Mononuclear cell (primary cell): ENCODE measurements around the gene RBM44. TPM values are rescaled to one million over a fixed set of nuclear protein-coding genes. Genes with fewer than 3 reads are reported as not detected.
"Not testable (repeated sequence)": the region's sequence is repeated elsewhere in the genome, so short reads cannot be mapped to it uniquely, and the experiment has no call there.

Source experiments
- H3K27me3 ChIP-seq: 2 replicates; pipeline ENCODE4 v1.6.0; 2011; ENCODE audit warnings: low read length, control low read depth; ENCODE audit not compliant: insufficient read depth
- H3K4me1 ChIP-seq: 2 replicates; pipeline ENCODE4 v1.5.1; 2011; ENCODE audit warnings: mild to moderate bottlenecking, low read length, control low read depth; ENCODE audit not compliant: insufficient read depth
- H3K4me3 ChIP-seq: 2 replicates; pipeline ENCODE4 v1.5.1; 2011; ENCODE audit warnings: mild to moderate bottlenecking, low read length, moderate library complexity
- H3K9me3 ChIP-seq: 2 replicates; pipeline ENCODE4 v1.5.1; 2011; ENCODE audit warnings: low read depth, mild to moderate bottlenecking, control low read depth, low read length
- total RNA-seq: library from RNA; depleted of rRNA; stranded (reverse); fragments of >200 nt; gene quantifications from one replicate; pipeline ENCODE4 v1.2.3, GENCODE V29; 2012

RBM44 gene
- total RNA-seq, 1 donor = 3.5 TPM

DNA sequence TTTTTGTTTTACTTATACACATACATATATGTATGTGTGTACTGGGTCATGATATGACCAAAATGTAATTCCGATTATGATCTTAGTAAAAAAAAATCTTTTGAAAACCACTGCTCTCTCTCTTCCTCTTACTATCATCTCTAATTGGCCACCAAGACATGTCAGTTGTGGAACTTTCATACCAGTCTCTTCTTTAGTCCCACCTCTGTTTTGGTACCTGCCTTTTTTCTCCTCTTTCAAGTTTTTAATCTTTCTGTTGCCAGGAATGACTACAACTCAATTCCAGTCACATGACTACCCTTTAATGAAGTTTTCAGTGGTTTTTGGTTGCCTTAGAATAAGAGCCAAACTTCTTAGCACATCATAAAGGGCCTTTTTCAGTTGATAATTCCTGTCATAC lies 17.1 kb downstream of the RBM44 start:
- H3K4me1 ChIP-seq = no peaks in the 10 kb centered on the region
- no peaks in the 10 kb centered on the region for H3K9me3 ChIP-seq
- no peak overlapping the region for H3K4me3 ChIP-seq
- H3K27me3 ChIP-seq = no peaks in the 10 kb centered on the region

DNA sequence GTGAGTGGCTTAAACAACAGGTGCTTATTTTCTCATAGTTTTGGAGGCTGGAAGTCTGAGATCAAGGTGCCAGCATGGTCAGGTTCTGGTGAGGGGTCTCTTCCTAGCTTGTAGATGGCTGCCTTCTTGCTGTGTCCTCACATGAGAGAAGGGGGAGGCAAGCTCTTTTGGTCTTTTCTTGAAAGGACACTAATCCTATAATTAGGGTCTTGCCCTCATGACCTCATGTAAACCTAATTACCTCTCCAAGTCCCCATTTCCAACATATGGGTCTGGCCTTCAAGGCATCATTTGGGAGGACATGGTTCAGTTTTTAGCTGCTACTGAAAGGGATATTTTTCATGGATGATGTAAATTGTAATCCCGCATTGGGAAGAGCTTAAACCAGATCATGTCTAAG lies 18.0 kb downstream of the RBM44 start:
- Histone ChIP-seq H3K27me3 (no peaks in the 10 kb centered on the region), H3K9me3 (no peaks in the 10 kb centered on the region), H3K4me1 (no peaks in the 10 kb centered on the region), H3K4me3 (no peak overlapping the region)

DNA sequence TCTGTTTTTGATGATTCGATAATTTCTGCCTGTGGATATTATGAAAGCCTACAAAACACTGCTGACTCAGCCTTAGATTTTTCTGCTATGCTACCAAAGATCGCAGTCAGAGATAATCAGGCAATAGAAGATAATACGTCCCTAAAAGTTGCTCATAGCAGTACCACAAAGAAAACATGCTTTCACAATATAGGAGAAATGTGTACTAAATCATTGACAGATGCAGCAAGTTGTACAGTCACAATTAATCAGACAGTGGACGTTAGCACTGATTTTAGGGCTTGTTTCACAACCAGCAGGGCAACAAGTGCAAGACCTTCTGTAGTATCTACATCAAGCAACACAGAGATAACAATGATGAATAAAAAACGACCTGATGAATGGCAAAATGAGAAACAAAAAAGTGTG lies 19.5 kb downstream of the RBM44 start:
- Histone ChIP-seq H3K4me3 (no peak overlapping the region), H3K4me1 (no peaks in the 10 kb centered on the region), H3K9me3 (no peaks in the 10 kb centered on the region), H3K27me3 (no peaks in the 10 kb centered on the region)

DNA sequence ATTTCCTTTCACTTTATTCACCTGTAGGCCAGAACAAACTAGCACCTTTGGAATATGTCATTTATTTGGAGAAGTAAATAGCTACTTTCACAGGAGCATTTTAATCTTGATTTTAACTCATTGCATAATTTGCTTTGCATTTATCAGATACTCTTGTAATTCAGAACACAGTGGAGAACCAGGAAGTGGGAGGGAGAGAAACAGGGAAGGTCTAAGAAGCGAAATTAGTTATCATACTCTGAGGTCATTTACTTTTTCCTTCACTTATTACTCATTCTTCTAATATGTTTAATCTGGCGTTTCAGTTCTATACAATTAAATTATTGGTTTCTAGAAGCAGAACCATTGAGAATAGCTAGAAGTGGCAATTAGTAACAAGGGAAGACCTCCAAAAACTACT lies 20.7 kb downstream of the RBM44 start:
- Histone ChIP-seq H3K9me3 (no peaks in the 10 kb centered on the region), H3K27me3 (no peaks in the 10 kb centered on the region), H3K4me3 (no peak overlapping the region), H3K4me1 (no peaks in the 10 kb centered on the region)

DNA sequence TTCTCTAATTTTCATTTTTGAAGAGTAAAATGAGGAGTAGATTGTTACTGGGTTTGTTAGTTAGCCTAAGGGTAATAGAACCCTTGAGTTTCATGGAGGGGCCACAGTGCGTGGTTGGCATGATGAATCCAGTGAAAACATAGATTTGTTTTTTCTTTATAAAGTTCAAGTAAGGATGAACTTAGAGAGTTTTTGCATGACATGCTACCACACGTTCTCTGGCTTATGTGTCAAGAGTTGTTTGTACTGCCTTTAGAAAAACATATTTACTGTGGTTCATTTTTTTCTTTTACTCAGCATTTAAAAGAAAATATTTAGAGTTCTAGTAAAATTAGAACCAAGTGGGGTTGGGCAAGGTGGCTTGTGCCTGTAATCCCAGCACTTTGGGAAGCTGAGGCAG lies 21.8 kb downstream of the RBM44 start:
- H3K4me1 ChIP-seq = no peaks in the 10 kb centered on the region
- H3K27me3 ChIP-seq = no peaks in the 10 kb centered on the region

DNA sequence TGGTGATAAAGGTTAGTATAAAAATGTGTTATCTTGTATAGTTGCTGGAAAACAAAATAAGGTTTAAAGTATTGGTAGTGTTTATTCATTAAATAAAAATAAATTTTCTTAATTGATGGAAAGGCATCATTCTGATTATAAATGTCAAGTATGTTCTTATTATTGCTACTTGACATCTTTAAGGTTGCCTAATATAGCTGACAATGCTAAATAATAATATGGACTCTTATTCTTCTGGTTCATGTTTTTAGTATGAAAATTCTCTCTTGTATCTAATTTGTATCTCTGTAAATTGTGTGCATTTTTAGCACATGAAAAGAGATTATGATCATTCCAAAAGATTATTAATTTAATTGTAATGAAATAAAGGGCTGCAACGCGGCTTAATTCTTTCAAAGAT lies 25.0 kb downstream of the RBM44 start:
- Histone ChIP-seq H3K9me3 (no peaks in the 10 kb centered on the region), H3K27me3 (no peaks in the 10 kb centered on the region), H3K4me1 (no peaks in the 10 kb centered on the region)

More for the DNA sequence above, 21.8 kb downstream of the RBM44 start:
- Histone ChIP-seq H3K4me3 (no peak overlapping the region), H3K9me3 (no peaks in the 10 kb centered on the region)

DNA sequence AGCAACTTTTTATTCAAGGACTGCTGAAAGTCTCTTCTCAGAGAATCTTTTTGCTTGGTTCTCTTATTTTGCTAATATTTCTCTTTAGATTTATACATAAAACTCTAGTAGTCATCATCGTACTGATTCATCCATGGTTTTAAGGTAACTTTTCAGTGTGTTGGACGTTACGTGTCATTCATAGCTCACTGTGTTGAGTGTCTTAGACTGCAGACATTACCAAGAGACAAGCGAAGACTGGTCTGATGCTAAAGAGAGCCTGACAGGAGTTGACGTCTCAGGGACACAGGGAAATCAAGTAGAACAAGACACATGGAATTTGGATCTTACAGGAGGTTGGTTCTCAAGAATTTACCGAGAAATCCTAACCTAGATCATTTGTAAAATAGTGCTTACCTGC lies 25.5 kb downstream of the RBM44 start:
- Histone ChIP-seq H3K4me1 (no peaks in the 10 kb centered on the region), H3K4me3 (no peak overlapping the region), H3K27me3 (no peaks in the 10 kb centered on the region), H3K9me3 (no peaks in the 10 kb centered on the region)

More for the DNA sequence above, 25.0 kb downstream of the RBM44 start:
- no peak overlapping the region for H3K4me3 ChIP-seq

DNA sequence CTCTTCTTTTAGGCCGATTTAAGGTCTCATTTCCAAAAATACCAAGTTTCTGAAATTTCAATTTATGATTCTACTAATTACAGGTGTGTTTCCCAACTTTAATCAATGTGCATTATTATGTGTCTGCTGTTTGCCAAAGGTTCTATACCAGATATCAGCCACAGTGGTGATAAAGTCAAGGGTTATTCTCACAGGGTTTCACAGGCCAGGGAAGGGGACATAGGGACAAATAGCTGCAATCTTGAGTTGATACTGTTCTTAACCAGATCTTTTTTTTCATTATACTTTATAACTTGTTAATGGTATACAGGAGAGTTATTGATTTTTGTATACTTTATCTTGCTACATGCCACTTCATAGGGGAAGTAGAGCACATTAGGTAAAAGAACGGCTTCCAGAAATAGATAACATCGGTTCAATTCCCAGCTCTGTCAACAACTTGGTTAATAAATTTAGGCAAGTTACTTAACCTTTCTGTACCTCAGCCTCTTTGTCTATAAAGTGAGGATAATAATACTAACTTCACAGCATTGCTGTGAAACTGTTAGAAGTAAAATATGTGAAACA lies 28.9 kb downstream of the RBM44 start:
- no peaks in the 10 kb centered on the region for H3K4me1 ChIP-seq
- no peaks in the 10 kb centered on the region for H3K27me3 ChIP-seq
- no peaks in the 10 kb centered on the region for H3K9me3 ChIP-seq

DNA sequence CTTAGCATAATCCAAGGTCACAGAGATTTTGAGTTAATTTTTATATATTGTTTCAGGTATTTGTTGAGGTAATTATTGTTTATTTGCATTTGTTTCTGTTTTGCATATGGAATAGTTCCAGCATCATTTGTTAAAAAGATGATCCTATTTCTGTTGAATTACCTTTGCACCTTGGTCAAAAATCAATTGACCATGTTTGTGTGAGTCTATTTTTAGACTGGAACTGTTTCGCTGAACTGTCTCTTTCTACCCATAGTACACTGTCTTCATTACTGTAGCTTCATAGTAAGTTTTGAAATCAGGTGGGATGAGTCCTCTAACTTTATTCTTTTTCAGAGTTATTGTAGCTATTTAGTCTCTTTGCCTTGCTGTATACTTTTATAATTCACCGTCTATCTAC lies 31.9 kb downstream of the RBM44 start:
- Histone ChIP-seq H3K4me3 (no peak overlapping the region), H3K27me3 (no peaks in the 10 kb centered on the region), H3K4me1 (no peaks in the 10 kb centered on the region), H3K9me3 (no peaks in the 10 kb centered on the region)

More for the DNA sequence above, 28.9 kb downstream of the RBM44 start:
- H3K4me3 ChIP-seq = no peak overlapping the region

DNA sequence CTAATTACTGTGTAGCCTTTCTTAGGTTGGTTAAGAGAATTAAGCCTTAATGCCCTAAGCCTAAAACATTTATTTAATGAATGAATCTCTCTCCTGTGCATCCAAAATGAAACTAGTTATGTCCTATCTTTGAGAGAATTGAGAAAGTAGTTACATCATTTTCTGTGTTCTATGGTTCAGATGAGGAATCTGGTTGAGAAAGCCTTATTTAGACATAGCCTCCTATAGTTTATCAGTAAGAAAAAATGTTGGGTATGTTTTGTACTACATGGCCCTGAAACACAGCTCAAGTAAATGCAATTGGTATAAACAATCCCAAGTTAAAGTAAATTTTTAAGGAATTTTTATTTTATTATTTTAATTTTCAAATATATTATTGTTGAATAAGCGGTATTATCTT lies 35.0 kb downstream of the RBM44 start:
- Histone ChIP-seq H3K4me1 (no peaks in the 10 kb centered on the region), H3K27me3 (no peaks in the 10 kb centered on the region), H3K9me3 (no peaks in the 10 kb centered on the region), H3K4me3 (no peak overlapping the region)

DNA sequence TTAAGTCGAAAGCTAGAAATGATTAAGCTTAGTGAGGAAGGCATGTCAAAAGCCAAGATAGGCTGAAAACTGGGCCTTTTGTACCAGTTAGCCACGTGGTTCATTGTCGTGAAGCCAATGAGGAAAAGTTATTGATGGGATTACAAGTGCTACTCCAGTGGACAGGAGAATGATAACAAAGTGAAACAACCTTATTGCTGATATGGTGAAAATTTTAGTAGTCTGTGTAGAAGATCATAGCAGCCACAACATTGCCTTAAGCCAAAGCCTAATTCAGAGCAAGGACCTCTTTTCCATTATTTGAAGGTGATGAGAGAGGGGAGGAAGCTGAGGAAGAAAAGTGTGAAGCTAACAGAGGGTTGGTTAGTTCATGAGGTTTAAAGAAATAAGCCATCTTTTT lies 36.8 kb downstream of the RBM44 start:
- H3K27me3 ChIP-seq = no peaks in the 10 kb centered on the region
- H3K4me3 ChIP-seq = no peak overlapping the region
- H3K4me1 ChIP-seq = no peaks in the 10 kb centered on the region

DNA sequence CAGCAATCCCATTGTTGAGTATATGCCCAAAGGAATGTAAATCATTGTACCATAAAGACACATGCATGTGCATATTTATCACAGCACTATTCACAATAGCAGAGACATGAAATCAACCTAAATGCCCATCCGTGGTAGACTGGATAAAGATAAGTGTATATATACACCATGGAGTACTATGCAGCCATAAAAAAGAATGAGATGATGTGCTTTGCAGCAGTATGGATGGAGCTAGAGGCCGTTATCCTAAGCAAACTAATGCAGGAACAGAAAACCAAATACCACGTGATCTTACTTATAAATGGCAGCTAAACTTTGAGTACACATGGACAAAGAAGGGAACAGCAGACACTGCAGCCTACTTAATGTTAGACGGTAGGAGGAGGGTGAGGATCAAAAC lies 42.5 kb downstream of the RBM44 start:
- H3K4me3 ChIP-seq = no peak overlapping the region
- H3K9me3 ChIP-seq = no peaks in the 10 kb centered on the region
- H3K27me3 ChIP-seq = no peaks in the 10 kb centered on the region
- H3K4me1 ChIP-seq = no peaks in the 10 kb centered on the region

More for the DNA sequence above, 36.8 kb downstream of the RBM44 start:
- no peaks in the 10 kb centered on the region for H3K9me3 ChIP-seq

DNA sequence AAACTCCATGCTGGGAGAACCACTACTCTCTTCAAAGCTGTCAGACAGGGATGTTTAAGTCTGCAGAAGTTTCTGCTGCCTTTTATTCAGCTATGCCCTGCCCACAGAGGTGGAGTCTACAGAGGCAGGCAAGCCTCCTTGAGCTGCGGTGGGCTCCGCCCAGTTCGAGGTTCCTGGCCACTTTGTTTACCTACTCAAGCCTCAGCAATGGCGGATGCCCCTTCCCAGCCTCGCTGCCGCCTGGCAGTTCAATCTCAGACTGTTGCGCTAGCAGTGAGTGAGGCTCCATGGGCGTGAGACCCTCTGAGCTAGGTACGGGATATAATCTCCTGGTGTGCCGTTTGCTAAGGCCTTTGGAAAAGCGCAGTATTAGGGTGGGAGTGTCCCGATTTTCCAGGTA lies 50.4 kb downstream of the RBM44 start:
- not testable (repeated sequence) for H3K4me3 ChIP-seq, H3K27me3 ChIP-seq, H3K4me1 ChIP-seq, H3K9me3 ChIP-seq

DNA sequence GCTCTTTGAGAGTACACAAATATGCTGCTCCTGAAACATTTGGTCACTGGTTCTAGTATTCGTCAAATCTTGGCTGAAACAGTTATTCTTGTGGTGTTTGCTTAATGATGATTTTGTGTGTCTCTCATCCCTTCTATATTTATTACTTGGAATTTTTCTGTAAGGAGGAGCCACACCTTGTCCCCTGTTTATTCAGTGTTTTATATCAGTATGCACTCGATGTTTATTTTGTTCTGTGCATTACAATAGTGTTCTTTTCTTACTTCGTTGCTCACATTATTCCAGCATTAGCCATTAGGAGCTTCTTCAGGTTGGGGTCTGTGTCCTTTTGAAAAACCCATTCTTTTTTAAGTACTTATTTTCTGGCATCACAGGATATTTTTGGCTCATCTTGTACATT lies 55.7 kb downstream of the RBM44 start:
- H3K9me3 ChIP-seq = no peaks in the 10 kb centered on the region
- no peak overlapping the region for H3K4me3 ChIP-seq
- no peaks in the 10 kb centered on the region for H3K4me1 ChIP-seq
- H3K27me3 ChIP-seq = peaks cover 8% of the 10 kb centered on the region

DNA sequence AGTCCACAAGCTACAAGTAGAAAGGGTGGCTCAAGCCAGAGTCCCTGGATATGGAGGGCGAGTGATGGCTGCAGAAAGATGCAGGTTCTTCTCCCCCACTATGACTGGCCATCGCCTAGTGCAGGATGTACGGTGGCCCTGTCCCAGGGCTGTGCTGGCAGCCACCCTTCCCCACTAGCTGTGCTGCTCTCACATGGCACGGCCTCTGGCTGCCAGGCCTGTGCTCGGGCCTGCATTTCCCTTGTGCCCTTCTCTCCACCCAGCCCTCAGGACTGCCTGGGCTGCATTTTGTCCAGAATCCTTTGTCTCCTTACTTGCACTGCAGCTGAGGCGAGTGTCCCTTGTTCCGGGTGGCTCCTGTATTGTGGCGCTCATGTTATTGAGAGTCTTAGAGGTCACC lies 59.2 kb downstream of the RBM44 start:
- Histone ChIP-seq H3K27me3 (peaks cover 26% of the 10 kb centered on the region), H3K4me3 (no peak overlapping the region), H3K9me3 (no peaks in the 10 kb centered on the region), H3K4me1 (peaks cover 6% of the 10 kb centered on the region)

DNA sequence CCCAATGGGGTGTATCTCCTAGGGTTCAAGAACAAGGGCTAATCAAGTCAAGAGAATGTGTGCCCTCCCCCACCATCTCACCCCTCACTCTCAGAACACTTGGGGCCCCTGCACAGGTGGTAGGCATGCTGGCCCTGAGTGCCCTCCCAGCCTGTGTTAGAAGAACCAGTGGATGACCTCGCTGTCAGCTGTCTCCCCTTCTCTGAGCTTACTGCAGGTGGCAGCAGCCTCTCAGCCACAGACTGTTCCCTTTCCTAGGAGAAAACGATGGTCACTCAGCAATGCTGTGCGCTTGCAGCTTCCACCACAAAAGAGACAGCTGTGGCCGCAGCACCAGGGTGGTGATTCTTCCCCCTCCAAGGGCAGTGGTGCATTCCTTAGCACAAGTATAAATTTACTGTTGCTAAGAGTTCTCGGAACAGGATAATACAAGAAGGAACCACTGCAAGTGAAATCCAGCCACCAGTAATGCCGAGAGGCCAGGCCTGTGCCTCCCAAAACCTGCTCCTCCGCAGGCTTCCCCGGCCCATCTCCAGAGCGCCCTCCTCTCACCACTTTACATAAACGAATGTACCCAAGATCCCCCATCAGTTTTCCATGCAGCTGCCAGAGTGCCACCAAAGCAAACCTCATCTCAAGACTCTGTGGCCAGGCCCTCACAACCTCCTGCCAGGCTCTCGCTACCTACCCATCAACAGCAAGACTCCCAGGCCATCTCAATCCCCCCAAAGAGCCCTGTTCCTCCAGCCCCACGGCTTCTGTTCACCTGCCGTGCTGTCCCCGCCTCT lies 59.9 kb downstream of the RBM44 start:
- Histone ChIP-seq H3K9me3 (no peaks in the 10 kb centered on the region), H3K27me3 (peaks cover 26% of the 10 kb centered on the region), H3K4me1 (peaks cover 6% of the 10 kb centered on the region), H3K4me3 (no peak overlapping the region)
